Ishikawa (cell line): Measurements from ENCODE around the gene CXXC5.

Experiments
- EP300 ChIP-seq: IDR thresholded peaks from 2 replicates; pipeline ENCODE4 v1.6.1; 2012; ENCODE audit warnings: borderline replicate concordance
- RAD21 ChIP-seq: IDR thresholded peaks from 2 replicates; pipeline ENCODE4 v1.6.1; 2012; ENCODE audit warnings: low read depth
- TAF1 ChIP-seq: IDR thresholded peaks from 2 replicates; pipeline ENCODE4 v1.6.1; 2012; ENCODE audit warnings: low read depth, mild to moderate bottlenecking
- TCF12 ChIP-seq: IDR thresholded peaks from 2 replicates; pipeline ENCODE4 v1.6.1; 2012; ENCODE audit warnings: low read depth
- TF ChIP-seq, protein P1 (sequence below): IDR thresholded peaks from 2 replicates; pipeline ENCODE4 v1.6.1; 2012

GRCh38 chr5:139605887-139606286 is 42.3 kb upstream of the CXXC5 start:
- no peak for TF ChIP-seq EP300
- no peak for TF ChIP-seq TAF1
- TF ChIP-seq TCF12 = no peak
- no peak for TF ChIP-seq RAD21
- TF ChIP-seq, protein P1, sequence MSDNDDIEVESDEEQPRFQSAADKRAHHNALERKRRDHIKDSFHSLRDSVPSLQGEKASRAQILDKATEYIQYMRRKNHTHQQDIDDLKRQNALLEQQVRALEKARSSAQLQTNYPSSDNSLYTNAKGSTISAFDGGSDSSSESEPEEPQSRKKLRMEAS = no peak
